Right lobe of liver (tissue), 4 donors: ENCODE data around the gene MAK.
"Not testable (repeated sequence)": the region's sequence is repeated elsewhere in the genome, so short reads cannot be mapped to it uniquely, and the experiment has no call there.

Source experiments
- POLR2A ChIP-seq: fragments of 450-650 bp; IDR thresholded peaks from one replicate; pipeline ENCODE4 v1.6.1; 2017; ENCODE audit warnings: antibody characterized with exemption, mild to moderate bottlenecking
- TF ChIP-seq, protein P1 (sequence below), 4 donors: fragments of 200-600 bp in 3 of 4; fragments of 450-650 bp in 1 of 4; IDR thresholded peaks; one replicate each; pipeline versions ENCODE4 v1.5.1 to v1.8.0; 2016 to 2022; ENCODE audit warnings: antibody characterized with exemption in 4 of 4, mild to moderate bottlenecking in 2 of 4
- donor health status: DM: no; HTN: no; CAD: no.
- donor health status: DM: no; HTN: no; CAD: no.
- donor health status: DM: no; HTN: yes; CAD: no.

DNA sequence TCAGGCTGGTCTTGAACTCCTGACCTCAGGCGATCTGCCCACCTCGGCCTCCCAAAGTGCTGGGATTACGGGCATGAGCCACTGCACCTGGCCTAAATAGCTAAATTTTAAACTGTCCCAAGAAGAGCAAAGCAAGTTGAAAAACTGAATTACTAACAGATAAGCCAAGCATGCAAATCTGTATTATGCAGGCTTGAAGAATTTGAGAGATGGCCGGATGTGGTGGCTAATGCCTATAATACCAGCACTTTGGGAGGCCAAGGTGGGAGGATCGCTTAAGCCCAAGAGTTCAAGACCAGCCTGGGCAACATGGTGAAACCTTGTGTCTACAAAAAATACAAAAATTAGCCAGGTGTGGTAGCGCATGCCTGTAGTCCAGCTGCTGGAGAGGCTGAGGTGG, 24.2 kb downstream of the MAK start:
- TF ChIP-seq, protein P1, sequence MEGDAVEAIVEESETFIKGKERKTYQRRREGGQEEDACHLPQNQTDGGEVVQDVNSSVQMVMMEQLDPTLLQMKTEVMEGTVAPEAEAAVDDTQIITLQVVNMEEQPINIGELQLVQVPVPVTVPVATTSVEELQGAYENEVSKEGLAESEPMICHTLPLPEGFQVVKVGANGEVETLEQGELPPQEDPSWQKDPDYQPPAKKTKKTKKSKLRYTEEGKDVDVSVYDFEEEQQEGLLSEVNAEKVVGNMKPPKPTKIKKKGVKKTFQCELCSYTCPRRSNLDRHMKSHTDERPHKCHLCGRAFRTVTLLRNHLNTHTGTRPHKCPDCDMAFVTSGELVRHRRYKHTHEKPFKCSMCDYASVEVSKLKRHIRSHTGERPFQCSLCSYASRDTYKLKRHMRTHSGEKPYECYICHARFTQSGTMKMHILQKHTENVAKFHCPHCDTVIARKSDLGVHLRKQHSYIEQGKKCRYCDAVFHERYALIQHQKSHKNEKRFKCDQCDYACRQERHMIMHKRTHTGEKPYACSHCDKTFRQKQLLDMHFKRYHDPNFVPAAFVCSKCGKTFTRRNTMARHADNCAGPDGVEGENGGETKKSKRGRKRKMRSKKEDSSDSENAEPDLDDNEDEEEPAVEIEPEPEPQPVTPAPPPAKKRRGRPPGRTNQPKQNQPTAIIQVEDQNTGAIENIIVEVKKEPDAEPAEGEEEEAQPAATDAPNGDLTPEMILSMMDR (IDR thresholded peaks at IDR 0.05) = not testable (repeated sequence)
- TF ChIP-seq POLR2A = not testable (repeated sequence)
